Kidney (tissue), 14 donors: ENCODE measurements around the gene TMEM88. TPM values are rescaled to one million over a fixed set of nuclear protein-coding genes. Genes with fewer than 3 reads are reported as not detected.

Source experiments
- DNase-seq, 5 donors: peaks; one replicate each; pipeline ENCODE4 v3.0.0-alpha.2; 2013 to 2020
- FAIRE-seq: peaks from 2 replicates; lab custom pipeline; 2012; peaks lifted over from hg19 to GRCh38; lab: Jason Lieb, UNC
- H3K27ac ChIP-seq, 2 donors: one replicate each; pipeline ENCODE4 v1.7.0; 2013; ENCODE audit warnings: low read depth in 2 of 2, low read length in 2 of 2, inconsistent platforms in 1 of 2
- H3K27me3 ChIP-seq: one replicate; pipeline ENCODE4 v1.7.1; 2013; ENCODE audit warnings: low read length, inconsistent platforms; ENCODE audit not compliant: control insufficient read depth, insufficient read depth
- H3K36me3 ChIP-seq, 3 donors: one replicate each; pipeline versions ENCODE4 v1.7.0 to v1.7.1; 2013; ENCODE audit warnings: low read length in 3 of 3, control low read depth in 1 of 3, inconsistent platforms in 1 of 3; ENCODE audit not compliant: insufficient read depth in 3 of 3, control insufficient read depth in 2 of 3
- H3K4me1 ChIP-seq, 3 donors: one replicate each; pipeline versions ENCODE4 v1.7.0 to v1.7.1; 2013; ENCODE audit warnings: low read length in 3 of 3, inconsistent platforms in 1 of 3, low read depth in 1 of 3; ENCODE audit not compliant: control insufficient read depth in 2 of 3, insufficient read depth in 2 of 3
- H3K4me3 ChIP-seq, 3 donors: one replicate each; pipeline versions ENCODE4 v1.7.0 to v1.8.1; 2013; ENCODE audit warnings: low read length in 3 of 3, control low read depth in 1 of 3, inconsistent platforms in 1 of 3
- H3K9ac ChIP-seq, 3 donors: one replicate each; pipeline versions ENCODE4 v1.7.0 to v1.7.1; 2013; ENCODE audit warnings: low read length in 3 of 3, control low read depth in 1 of 3, inconsistent platforms in 1 of 3
- H3K9me3 ChIP-seq, 3 donors: one replicate each; pipeline versions ENCODE4 v1.7.0 to v1.7.1; 2013; ENCODE audit warnings: low read length in 3 of 3, control low read depth in 1 of 3, inconsistent platforms in 1 of 3; ENCODE audit not compliant: control insufficient read depth in 2 of 3, insufficient read depth in 1 of 3
- intact Hi-C: fragments of 100-400 bp; cut with DNase I; formaldehyde crosslinking; loops from one replicate; pipeline ENCODE4 v1.11.1; 2022
- polyA plus RNA-seq: library from polyadenylated mRNA; stranded (reverse); fragments of 350-450 nt; fragmentation: Illumina TruSeq; extraction: RNeasy Lipid Tissue Mini Kit (QIAGEN cat#74804); gene quantifications from one replicate; pipeline ENCODE4 v1.2.3, GENCODE V29; 2014; ENCODE audit warnings: low read depth, low replicate concordance; ENCODE audit not compliant: insufficient read depth
- total RNA-seq: library from RNA; stranded (reverse); fragmentation: NEBNext Ultra II Directional; extraction: Animal tissue kit (Norgen Biotek cat#: 25700); gene quantifications from one replicate; pipeline ENCODE4 v1.2.1, GENCODE V29; 2021
- TF ChIP-seq, protein P1 (sequence below): IDR thresholded peaks from 3 replicates; pipeline ENCODE4 v1.5.1; 2012; ENCODE audit warnings: mild to moderate bottlenecking, moderate library complexity, borderline replicate concordance; ENCODE audit not compliant: insufficient read depth; ENCODE audit errors: extremely low read depth
- donor health status: control.
- donor health status: control.
- donor health status: control.
- donor health status: control.
- donor health status: control.
- donor health status: DM: yes; HTN: yes; CAD: no.
- donor health status: Normal renal cell carcinoma (clear cell type).

TMEM88 gene
- total and polyA plus RNA-seq, 2 donors from 2014 or later: 17.6 to 59.8 TPM

DNA sequence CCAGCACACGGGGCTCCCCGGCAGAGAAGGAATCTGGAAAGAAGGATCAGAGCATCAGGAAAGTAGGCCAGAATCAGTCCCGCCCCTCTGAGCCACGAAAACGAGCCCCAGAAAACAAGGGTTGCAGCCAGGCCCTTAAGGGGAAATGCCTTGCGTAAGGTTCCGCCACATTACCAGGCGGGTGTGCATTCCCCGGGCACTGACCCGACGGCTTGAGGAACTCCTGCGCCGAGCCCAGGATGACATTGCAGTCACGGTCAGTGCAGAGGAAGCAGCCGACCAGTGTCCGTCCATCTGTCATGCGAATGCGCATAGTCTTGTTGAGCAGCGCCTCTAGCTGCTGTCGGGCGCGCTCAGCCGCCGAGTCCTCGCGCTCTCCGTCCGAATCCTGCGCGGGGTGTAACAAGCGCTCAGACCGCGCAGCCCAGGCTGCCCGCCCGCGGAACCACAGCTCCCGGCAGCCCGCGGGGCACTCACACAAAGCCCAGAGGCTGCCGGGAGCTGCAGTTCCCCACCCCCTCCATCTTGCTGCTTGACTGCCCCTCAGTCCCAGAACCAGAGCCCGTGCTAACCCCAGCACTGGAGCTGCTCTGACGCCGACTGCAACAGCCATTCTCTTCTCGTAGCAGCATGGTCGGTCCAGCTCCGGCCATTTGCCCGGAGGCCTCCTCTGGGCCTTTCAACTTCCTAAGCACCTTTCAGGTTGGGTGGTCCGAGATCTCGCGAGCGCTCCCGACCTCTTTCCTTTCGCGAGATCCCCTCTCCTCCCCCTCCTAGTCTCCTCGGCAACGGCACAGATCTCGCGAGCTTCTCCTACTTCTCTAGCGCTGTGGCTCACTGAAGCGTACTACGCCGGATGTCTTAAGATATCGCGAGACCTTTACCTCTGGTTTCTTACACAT, 2.2 kb downstream of the TMEM88 start, which contains the start of gene NAA38:
Gene NAA38 (minus strand): TSS at position 749 of the 902 bp plus-strand sequence. CDS start 96 bp downstream, at position 653.
- Histone ChIP-seq H3K9me3 (no peaks in the 10 kb centered on the region), H3K9ac (peak within 1 kb of the TSS; percentile 63 to 95 (median 72)), H3K27ac (peak within 1 kb of the TSS; percentile 93), H3K4me3 (peak within 1 kb of the TSS; percentile 73 to 95 (median 79)), H3K27me3 (no peaks in the 10 kb centered on the region), H3K4me1 (peaks cover 0 to 26% (median 4%) of the 10 kb centered on the region in 3 donors), H3K36me3 (peaks cover 7 to 10% (median 7%) of the 10 kb centered on the region in 3 donors)
- intact Hi-C loops: no loop called here
- TF ChIP-seq, protein P1, sequence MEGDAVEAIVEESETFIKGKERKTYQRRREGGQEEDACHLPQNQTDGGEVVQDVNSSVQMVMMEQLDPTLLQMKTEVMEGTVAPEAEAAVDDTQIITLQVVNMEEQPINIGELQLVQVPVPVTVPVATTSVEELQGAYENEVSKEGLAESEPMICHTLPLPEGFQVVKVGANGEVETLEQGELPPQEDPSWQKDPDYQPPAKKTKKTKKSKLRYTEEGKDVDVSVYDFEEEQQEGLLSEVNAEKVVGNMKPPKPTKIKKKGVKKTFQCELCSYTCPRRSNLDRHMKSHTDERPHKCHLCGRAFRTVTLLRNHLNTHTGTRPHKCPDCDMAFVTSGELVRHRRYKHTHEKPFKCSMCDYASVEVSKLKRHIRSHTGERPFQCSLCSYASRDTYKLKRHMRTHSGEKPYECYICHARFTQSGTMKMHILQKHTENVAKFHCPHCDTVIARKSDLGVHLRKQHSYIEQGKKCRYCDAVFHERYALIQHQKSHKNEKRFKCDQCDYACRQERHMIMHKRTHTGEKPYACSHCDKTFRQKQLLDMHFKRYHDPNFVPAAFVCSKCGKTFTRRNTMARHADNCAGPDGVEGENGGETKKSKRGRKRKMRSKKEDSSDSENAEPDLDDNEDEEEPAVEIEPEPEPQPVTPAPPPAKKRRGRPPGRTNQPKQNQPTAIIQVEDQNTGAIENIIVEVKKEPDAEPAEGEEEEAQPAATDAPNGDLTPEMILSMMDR: peak; percentile 42
- DNase-seq (peak; percentile 99 to 100 (median 99)), FAIRE-seq (peak; percentile 61)

DNA sequence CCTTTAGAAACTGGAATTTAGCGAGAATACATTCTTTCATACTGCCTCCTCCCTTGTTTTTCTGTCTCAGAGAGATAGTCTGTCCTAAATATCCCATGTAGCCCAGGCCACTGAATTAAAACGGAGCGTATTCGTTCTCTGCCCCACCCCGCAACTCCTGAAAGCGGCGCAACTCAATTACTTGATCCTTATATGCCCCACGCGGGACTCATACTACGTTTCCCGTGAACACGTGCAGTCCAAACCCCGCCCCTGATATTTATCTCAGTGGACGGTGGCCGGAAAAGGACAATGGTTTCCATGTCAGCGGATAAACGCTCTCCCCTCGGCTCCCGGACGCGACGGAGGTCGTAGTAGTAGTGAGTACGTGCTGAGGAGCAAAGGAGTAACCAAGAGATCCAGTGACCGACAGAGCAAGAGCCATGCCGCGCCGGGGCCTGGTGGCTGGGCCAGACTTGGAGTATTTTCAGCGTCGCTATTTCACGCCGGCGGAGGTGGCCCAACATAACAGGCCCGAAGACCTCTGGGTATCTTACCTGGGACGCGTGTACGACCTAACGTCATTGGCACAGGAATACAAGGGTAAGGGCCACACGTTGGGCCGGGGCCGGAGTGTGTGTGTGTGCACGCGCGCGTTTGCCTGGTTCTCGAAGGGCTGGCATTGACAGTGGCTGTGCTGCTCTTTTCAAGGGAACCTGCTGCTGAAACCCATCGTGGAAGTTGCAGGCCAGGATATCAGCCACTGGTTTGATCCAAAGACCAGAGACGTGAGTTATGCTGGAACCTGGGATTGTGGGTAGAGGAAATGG, 3.1 kb downstream of the TMEM88 start, which contains the start of gene CYB5D1:
Gene CYB5D1 (plus strand): TSS at position 291 of the 809 bp plus-strand sequence. CDS start 132 bp downstream, at position 423.
- Histone ChIP-seq H3K36me3 (peaks cover under 1 to 2% (median 2%) of the 10 kb centered on the region in 3 donors), H3K9ac (peak within 1 kb of the TSS; percentile 63 to 95 (median 65)), H3K4me1 (peaks cover 0 to 25% (median 4%) of the 10 kb centered on the region in 3 donors), H3K9me3 (no peaks in the 10 kb centered on the region), H3K4me3 (peak within 1 kb of the TSS; percentile 73 to 95 (median 79)), H3K27ac (peak within 1 kb of the TSS; percentile 93), H3K27me3 (no peaks in the 10 kb centered on the region)
- intact Hi-C loops: no loop called here
- TF ChIP-seq, protein P1: no peak
- DNase-seq (peak; percentile 93 to 97 (median 95)), FAIRE-seq (no peak)

DNA sequence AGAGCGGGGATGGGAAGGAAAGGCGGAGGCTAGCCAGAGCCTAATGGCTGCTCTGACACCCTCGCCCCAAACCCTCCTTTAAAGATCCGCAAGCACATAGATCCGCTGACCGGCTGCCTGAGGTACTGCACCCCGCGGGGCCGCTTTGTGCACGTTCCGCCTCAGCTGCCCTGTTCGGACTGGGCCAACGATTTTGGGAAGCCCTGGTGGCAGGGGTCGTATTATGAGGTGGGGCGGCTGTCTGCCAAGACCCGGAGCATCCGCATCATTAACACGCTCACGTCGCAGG, 3.6 kb downstream of the TMEM88 start:
- TF ChIP-seq, protein P1: peak; percentile 19
- peaks cover 0 to 25% (median 4%) of the 10 kb centered on the region in 3 donors for H3K4me1 ChIP-seq
- intact Hi-C loops: no loop called here
- H3K27ac ChIP-seq: peak overlapping the region; percentile 93
- H3K4me3 ChIP-seq: peak overlapping the region; percentile 73 to 95 (median 79)
- peak; percentile 61 to 84 (median 72) for DNase-seq
- no peaks in the 10 kb centered on the region for H3K27me3 ChIP-seq
- H3K9ac ChIP-seq: peak overlapping the region; percentile 14 to 95 (median 63)
- no peak for FAIRE-seq
- H3K36me3 ChIP-seq: peaks cover 0 to 2% (median 0%) of the 10 kb centered on the region in 3 donors
- no peaks in the 10 kb centered on the region for H3K9me3 ChIP-seq
